GM21423 (cell line): ENCODE data around the gene TNP2.

ENCODE experiments used
- ATAC-seq: cut with Tn5 transposase; IDR thresholded peaks from one replicate; pipeline ENCODE4 v1.9.1; 2021; ENCODE audit warnings: mild to moderate bottlenecking, moderate library complexity; ENCODE audit not compliant: unreplicated experiment

Gene TNP2

GRCh38 chr16:11245222-11245737 lies 23.8 kb downstream of the TNP2 start:
- ATAC-seq: no peak

DNA sequence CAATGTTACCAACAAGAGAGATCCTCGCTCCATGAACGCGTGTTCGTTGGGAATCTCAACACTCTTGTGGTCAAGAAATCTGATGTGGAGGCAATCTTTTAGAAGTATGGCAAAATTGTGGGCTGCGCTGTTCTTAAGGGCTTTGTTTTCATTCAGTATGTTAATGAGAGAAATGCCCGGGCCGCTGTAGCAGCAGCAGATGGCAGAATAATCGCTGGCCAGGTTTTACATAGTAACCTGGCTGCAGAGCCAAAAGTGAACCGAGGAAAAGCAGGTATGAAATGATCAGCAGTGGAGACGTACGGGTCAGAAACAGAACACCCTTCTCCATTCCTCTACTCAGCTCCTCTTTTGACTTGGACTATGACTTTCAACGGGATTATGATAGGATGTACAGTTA lies 26.5 kb downstream of the TNP2 start:
- no peak for ATAC-seq

GRCh38 chr16:11241480-11242204 lies 27.5 kb downstream of the TNP2 start:
- ATAC-seq: no peak

DNA sequence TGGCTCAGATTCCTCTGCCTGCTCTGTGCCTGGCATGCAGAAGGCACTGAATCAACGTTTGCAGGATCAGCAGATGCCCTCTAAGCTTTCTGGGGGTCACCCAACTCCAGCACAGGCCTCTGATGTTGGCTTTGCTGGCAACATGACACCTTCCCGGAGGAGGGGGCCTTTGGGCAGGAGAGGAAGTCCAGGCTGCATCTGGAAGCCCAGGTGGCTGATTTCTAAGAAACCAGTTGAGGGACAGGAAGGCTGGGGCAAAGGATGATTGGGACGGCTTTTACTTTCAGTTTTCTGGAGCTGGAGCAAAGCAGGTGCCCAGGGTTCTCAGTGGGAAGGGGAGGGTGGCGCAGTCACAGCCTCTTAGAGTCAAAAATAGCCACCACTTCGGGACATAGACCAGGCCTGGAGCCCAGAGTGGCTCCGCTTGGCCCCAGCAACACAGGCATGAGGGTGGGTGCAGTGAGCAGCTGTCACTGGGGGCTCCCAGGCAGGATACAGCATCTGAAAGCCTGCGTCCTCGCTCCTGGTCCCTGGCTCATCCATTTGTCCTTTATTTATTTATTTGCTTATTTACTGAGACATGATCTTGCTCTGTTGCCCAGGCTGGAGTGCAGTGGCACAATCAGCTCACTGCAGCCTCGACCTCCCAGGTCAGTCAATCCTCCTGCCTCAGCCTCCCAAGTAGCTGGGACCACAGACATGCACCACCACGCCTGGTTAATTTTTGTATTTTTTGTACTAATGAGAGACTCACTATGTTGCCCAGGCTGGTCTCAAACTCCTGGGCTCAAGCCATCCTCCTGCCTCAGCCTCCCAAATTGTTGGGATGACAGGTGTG lies 28.3 kb downstream of the TNP2 start:
- no peak for ATAC-seq

GRCh38 chr16:11239644-11240632 lies 29.2 kb downstream of the TNP2 start:
- no peak for ATAC-seq

- no peak for ATAC-seq
Observed at GRCh38 chr16:11238272-11239202, 30.6 kb downstream of the TNP2 start.

GRCh38 chr16:11236461-11237254 lies 32.5 kb downstream of the TNP2 start:
- ATAC-seq: no peak

DNA sequence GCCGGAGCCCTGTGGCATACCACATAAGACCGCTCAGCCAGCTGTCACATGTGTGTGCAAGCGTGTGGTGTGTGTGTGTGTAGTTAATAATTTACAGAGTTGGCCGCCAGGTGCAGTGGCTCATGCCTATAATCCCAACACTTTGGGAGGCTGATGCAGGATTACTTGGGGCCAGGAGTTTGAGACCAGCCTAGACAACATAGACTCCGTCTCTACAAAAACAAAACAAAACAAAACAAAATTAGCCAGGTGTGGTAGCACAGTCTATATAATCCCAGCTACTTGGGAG lies 33.5 kb downstream of the TNP2 start:
- no peak for ATAC-seq

GRCh38 chr16:11234884-11235702 lies 34.0 kb downstream of the TNP2 start:
- no peak for ATAC-seq

- no peak for ATAC-seq
Observed at GRCh38 chr16:11233727-11234376, 35.3 kb downstream of the TNP2 start.

GRCh38 chr16:11232852-11233726 lies 36.0 kb downstream of the TNP2 start:
- peak; percentile 53 for ATAC-seq

- no peak for ATAC-seq
Observed at GRCh38 chr16:11232302-11232851, 36.7 kb downstream of the TNP2 start.

- ATAC-seq: no peak
Observed at GRCh38 chr16:11231367-11231970, 37.7 kb downstream of the TNP2 start.

DNA sequence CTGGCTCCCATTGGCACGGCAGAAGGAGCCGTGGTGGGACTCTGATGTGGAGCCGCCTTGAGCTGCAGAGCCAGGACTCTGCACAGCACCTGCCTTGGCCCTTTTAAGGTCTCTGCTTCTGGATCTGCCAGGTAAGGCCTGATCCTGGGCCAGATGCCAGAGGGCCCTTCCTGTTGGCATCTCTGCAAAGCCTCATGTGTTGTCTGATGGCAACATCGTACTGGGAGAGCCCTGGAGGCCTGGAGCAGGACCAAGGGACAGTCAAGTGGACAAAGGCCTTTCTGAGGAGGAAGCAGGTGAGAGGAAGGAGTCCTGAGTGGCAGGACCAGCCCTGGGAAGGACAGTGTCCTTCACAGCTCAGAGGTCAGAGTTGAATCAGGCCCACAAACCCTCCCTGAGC lies 39.2 kb downstream of the TNP2 start:
- no peak for ATAC-seq

- no peak for ATAC-seq
Observed at GRCh38 chr16:11229432-11229831, 39.7 kb downstream of the TNP2 start.
